ENCODE results near the gene ADCY9. TPM values are rescaled to one million over a fixed set of nuclear protein-coding genes. Genes with fewer than 3 reads are reported as not detected.

ADCY9 gene
- total RNA-seq, 4 donors from 2014 or later, result 19.0 to 32.7 (median 29.6) TPM

DNA sequence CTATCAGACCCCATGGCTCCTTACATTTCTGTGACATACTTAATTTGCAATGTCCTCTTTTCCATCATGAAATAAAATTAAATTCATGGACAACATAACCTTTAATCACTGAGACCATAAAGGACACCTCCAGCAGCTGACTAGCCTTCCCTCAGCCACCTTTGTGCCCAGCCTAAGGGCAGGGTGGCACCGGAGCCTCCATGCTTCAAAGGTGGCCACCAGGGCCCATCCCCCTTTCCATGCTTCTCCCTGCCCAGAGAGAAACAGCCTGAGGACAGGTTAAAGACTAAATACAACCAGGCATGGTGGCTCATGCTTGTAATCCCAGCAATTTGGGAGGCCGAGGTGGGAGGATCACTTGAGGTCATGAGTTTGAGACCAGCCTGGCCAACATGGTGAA, 94.3 kb downstream of the ADCY9 start:
- no peaks in the 10 kb centered on the region for H3K9me3 ChIP-seq
- no peak for TF ChIP-seq POLR2A (IDR thresholded peaks at IDR 0.05)
- H3K27me3 ChIP-seq, result no peaks in the 10 kb centered on the region
- no peak overlapping the region for H3K4me3 ChIP-seq
- H3K4me1 ChIP-seq, result peaks cover 0 to 36% (median 0%) of the 10 kb centered on the region in 4 donors
- 88 to 95% methylated on average over 2 of the region's 2 CpGs for WGBS, 2 donors
- DNase-seq (ENCODE audit: low spot score in 2 of 2), result no peak
- H3K36me3 ChIP-seq, result peaks cover 0 to 6% (median 0%) of the 10 kb centered on the region in 3 donors
- no peak overlapping the region for H3K27ac ChIP-seq

DNA sequence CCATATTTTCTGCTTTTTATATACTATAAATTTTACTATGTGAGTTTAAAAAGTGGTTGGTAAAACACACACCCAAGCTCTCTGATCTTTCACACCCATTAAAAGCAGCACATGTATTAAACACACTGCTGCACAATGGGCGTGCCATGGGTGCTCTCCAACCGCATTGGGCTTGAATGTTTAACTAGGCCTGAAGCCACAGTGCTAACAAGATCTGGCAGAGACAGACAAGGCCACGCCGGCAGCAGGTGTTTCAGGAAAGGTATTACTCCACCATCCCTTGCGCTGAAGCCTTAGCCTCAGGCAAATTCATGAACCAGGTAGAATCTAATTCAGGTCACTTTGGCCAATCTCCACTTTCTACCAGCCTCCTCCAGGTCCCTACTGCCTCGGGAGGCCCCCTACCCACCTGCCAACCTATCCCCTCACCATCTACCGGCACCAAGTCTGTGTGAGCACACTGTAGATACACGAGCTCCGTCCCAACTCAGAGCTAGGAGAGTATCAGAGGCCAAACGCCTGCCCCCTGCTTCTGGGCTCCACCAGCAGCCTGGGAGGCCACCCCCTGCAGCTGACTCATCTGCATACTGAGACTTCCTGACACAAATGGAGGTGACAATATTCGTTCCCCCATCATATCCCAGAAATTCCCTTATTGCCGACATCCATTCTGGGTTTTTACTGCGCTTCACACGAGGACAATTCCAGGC, 95.0 kb downstream of the ADCY9 start:
- TF ChIP-seq POLR2A (IDR thresholded peaks at IDR 0.05) (no peak), EP300 (IDR thresholded peaks at IDR 0.05) (no peak)
- TF ChIP-seq, protein P1, sequence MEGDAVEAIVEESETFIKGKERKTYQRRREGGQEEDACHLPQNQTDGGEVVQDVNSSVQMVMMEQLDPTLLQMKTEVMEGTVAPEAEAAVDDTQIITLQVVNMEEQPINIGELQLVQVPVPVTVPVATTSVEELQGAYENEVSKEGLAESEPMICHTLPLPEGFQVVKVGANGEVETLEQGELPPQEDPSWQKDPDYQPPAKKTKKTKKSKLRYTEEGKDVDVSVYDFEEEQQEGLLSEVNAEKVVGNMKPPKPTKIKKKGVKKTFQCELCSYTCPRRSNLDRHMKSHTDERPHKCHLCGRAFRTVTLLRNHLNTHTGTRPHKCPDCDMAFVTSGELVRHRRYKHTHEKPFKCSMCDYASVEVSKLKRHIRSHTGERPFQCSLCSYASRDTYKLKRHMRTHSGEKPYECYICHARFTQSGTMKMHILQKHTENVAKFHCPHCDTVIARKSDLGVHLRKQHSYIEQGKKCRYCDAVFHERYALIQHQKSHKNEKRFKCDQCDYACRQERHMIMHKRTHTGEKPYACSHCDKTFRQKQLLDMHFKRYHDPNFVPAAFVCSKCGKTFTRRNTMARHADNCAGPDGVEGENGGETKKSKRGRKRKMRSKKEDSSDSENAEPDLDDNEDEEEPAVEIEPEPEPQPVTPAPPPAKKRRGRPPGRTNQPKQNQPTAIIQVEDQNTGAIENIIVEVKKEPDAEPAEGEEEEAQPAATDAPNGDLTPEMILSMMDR (IDR thresholded peaks at IDR 0.05), result no peak
- DNase-seq (ENCODE audit: low spot score in 2 of 2), result peak in 1 of 2 donors; percentile 24
- Histone ChIP-seq H3K27ac (peak overlapping the region in 2 of 4 donors; percentile 39 to 40), H3K4me1 (peaks cover 0 to 36% (median 0%) of the 10 kb centered on the region in 4 donors), H3K27me3 (no peaks in the 10 kb centered on the region), H3K9me3 (no peaks in the 10 kb centered on the region), H3K4me3 (no peak overlapping the region), H3K36me3 (peaks cover 0 to 6% (median 0%) of the 10 kb centered on the region in 3 donors)
- 67 to 74% methylated on average over 14 of the region's 14 CpGs for WGBS, 2 donors

DNA sequence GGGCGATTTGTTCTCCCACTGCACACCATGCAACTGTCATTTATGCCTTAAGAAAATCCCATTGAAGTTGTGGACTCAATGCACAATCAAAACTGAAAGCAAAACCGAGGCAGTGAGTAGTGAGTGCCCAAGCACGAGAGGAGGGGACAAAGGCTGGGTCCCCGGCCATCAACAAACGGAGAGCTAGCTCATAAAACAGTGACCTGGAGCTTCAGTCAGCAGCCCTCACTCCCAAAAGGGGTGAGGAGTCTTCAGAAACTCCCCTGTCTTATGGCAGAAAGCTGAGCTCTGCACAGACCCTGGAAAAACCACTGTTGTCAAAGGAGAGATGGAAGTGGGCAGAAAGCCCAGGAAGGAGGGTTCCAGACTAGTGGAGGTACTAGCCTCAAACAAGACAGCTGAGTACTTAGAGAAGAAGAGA, 96.9 kb downstream of the ADCY9 start:
- no peak for DNase-seq (ENCODE audit: low spot score in 2 of 2)
- H3K4me1 ChIP-seq, result peaks cover 0 to 48% (median 0%) of the 10 kb centered on the region in 4 donors
- no peaks in the 10 kb centered on the region for H3K27me3 ChIP-seq
- no peaks in the 10 kb centered on the region for H3K36me3 ChIP-seq
- H3K27ac ChIP-seq, result peak overlapping the region in 3 of 4 donors; percentile 46 to 79 (median 78)
- TF ChIP-seq POLR2A (IDR thresholded peaks at IDR 0.05) (no peak), EP300 (IDR thresholded peaks at IDR 0.05) (peak in 1 of 2 donors; percentile 4)
- 3 to 21% methylated on average over 5 of the region's 5 CpGs for WGBS, 2 donors
- H3K4me3 ChIP-seq, result peak overlapping the region; percentile 0 to 41 (median 24)
- no peaks in the 10 kb centered on the region for H3K9me3 ChIP-seq

DNA sequence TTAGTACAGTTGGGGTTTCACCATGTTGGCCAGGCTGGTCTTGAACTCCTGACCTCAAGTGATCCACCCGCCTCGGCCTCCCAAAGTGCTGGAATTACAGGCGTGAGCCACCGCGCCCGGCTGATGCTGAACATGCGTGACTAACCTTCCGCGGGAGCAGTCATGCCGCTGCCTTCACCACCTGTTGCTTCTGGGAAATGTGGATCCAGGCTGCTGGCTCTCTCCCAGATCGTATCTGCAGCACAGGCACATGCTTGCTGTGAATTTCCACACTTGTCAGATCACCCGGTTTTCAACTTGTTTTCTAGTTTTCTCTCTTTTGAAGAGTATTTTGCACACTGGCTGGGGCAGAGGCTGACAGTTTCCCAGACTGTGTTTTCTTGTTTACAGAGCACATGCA, 97.9 kb downstream of the ADCY9 start:
- Histone ChIP-seq H3K36me3 (no peaks in the 10 kb centered on the region), H3K9me3 (no peaks in the 10 kb centered on the region), H3K4me1 (peaks cover 0 to 58% (median 4%) of the 10 kb centered on the region in 4 donors), H3K27ac (peak overlapping the region in 2 of 4 donors; percentile 78 to 79), H3K4me3 (no peak overlapping the region), H3K27me3 (no peaks in the 10 kb centered on the region)
- WGBS, 2 donors, result 64 to 71% methylated on average over 12 of the region's 12 CpGs
- DNase-seq (ENCODE audit: low spot score in 2 of 2), result peak in 1 of 2 donors; percentile 23
- TF ChIP-seq, protein P1 (IDR thresholded peaks at IDR 0.05), result no peak
- TF ChIP-seq POLR2A (IDR thresholded peaks at IDR 0.05) (no peak), EP300 (IDR thresholded peaks at IDR 0.05) (no peak)

DNA sequence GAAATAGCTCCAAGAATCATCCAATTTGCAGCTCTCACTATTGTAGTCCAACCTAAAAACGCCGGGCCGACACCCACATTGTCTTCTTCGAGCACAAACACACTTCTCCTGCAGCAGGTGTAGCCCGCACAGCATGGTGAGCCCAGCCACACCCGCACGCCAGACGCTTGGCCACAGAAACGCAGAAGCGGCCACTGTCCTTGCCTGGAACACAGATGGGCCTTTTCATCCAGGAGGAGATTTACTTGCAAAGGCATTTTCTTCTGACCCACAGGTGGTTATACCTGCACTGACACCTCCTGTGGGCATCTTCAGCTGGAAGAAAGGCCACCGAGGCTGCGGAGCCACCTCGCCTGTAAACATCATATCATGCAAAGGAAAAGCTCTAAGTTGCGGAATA, 98.4 kb downstream of the ADCY9 start:
- Histone ChIP-seq H3K4me3 (no peak overlapping the region), H3K4me1 (peaks cover 0 to 64% (median 5%) of the 10 kb centered on the region in 4 donors), H3K27me3 (no peaks in the 10 kb centered on the region), H3K36me3 (no peaks in the 10 kb centered on the region), H3K27ac (peak overlapping the region in 1 of 4 donors; percentile 78), H3K9me3 (no peaks in the 10 kb centered on the region)
- DNase-seq (ENCODE audit: low spot score in 2 of 2), result no peak
- whole genome bisulfite sequencing, 2 donors, result 83 to 88% methylated on average over 14 of the region's 14 CpGs
- TF ChIP-seq EP300 (IDR thresholded peaks at IDR 0.05) (no peak), POLR2A (IDR thresholded peaks at IDR 0.05) (no peak)
- TF ChIP-seq, protein P1 (IDR thresholded peaks at IDR 0.05), result no peak

DNA sequence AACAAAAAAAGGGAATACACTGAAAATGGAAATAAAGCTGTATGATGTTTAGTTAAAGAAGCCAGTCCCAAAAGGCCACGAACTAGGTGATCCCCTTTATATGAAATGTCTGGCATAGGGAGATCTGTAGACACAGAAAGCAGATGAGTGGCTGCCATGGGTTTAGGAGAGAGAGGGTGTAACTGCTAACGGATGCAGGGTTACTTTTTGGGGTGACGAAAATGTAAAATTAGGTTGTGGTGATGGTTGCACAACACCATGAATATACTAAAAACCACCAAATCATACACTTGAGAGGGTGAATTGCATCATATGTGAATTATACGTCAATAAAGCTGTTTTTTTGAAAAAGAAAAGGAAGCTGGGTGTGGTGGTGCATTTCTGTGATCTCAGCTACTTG, 99.6 kb downstream of the ADCY9 start:
- Histone ChIP-seq H3K9me3 (no peaks in the 10 kb centered on the region), H3K27ac (peak overlapping the region in 2 of 4 donors; percentile 31 to 50)

More for the DNA sequence above, 99.6 kb downstream of the ADCY9 start:
- Histone ChIP-seq H3K4me3 (no peak overlapping the region), H3K27me3 (no peaks in the 10 kb centered on the region), H3K36me3 (no peaks in the 10 kb centered on the region), H3K4me1 (peaks cover 0 to 74% (median 6%) of the 10 kb centered on the region in 4 donors)
- TF ChIP-seq, protein P1 (IDR thresholded peaks at IDR 0.05), result no peak
- TF ChIP-seq EP300 (IDR thresholded peaks at IDR 0.05), result peak in 1 of 2 donors; percentile 50
- 63 to 67% methylated on average over 4 of the region's 4 CpGs for WGBS, 2 donors
- no peak for DNase-seq (ENCODE audit: low spot score in 2 of 2)

Data from tibial nerve (tissue), 4 donors.